ENCODE results near the gene KLHL6. TPM values are rescaled to one million over a fixed set of nuclear protein-coding genes. Genes with fewer than 3 reads are reported as not detected.
"Not testable (repeated sequence)": the region's sequence is repeated elsewhere in the genome, so short reads cannot be mapped to it uniquely, and the experiment has no call there.

The KLHL6 gene
- total RNA-seq, 1 donor from 2014 or later, result not detected

DNA sequence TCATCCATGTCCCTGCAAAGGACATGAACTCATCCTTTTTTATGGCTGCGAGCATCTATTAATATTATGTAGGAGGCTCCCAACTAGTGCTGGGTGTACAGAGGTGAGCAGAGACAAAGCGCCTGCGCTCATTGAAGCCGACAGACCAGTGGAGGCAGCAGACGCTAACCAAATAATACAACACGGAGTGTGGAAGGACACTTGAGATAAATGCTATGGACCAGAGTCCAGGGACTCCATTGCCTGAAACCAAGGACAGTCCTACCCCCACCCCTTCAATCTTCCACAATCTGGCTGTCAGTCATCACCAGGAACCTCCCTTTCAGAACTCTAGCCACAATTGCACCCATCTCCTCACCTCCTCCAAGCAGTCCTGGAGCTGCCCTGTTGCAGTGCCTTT, 41.5 kb downstream of the KLHL6 start:
- Mint-ChIP-seq H3K9me3 (ENCODE audit: unreplicated experiment) (peaks cover 3% of the 10 kb centered on the region), H3K4me3 (ENCODE audit: unreplicated experiment) (no peak overlapping the region), H3K36me3 (ENCODE audit: unreplicated experiment) (peaks cover 6% of the 10 kb centered on the region), H3K27ac (ENCODE audit: unreplicated experiment) (no peak overlapping the region), H3K27me3 (ENCODE audit: unreplicated experiment) (peaks cover 6% of the 10 kb centered on the region), H3K4me1 (ENCODE audit: low read depth, unreplicated experiment) (peaks cover 22% of the 10 kb centered on the region)
- DNase-seq, result no peak
- TF ChIP-seq, protein P1, sequence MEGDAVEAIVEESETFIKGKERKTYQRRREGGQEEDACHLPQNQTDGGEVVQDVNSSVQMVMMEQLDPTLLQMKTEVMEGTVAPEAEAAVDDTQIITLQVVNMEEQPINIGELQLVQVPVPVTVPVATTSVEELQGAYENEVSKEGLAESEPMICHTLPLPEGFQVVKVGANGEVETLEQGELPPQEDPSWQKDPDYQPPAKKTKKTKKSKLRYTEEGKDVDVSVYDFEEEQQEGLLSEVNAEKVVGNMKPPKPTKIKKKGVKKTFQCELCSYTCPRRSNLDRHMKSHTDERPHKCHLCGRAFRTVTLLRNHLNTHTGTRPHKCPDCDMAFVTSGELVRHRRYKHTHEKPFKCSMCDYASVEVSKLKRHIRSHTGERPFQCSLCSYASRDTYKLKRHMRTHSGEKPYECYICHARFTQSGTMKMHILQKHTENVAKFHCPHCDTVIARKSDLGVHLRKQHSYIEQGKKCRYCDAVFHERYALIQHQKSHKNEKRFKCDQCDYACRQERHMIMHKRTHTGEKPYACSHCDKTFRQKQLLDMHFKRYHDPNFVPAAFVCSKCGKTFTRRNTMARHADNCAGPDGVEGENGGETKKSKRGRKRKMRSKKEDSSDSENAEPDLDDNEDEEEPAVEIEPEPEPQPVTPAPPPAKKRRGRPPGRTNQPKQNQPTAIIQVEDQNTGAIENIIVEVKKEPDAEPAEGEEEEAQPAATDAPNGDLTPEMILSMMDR (IDR thresholded peaks at IDR 0.05; ENCODE audit: partially characterized antibody, unreplicated experiment), result no peak

DNA sequence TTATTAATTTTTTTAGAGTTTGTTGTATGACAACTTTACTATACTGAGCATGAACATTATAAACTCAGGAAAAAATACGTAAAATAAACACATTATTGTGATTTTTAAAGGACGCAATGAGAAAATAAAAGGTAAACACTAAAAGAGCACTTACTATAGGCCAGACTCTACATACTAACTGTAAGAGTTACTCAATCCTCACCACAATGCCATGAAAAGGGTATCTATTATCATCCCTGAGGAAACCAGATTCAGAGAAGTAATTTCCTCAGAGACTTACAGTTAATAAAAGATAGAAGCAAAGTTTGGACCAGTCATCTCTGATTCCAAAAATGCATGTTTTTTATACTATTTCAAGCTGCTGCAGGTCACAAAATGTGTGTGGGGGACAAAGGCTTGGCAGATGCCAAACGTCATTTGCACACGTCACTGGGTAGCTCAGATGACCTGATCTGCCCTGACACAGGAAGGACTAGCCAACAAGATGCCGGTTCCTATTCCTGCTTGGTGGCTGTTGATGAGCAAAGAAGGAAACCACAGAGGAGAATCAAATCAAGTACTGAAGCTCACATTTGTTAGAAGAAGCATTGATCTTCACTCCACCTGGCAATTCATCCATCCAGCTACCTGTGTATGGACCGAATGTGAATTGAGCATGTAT, 42.3 kb downstream of the KLHL6 start:
- H3K4me3 Mint-ChIP-seq (ENCODE audit: unreplicated experiment), result no peak overlapping the region

DNA sequence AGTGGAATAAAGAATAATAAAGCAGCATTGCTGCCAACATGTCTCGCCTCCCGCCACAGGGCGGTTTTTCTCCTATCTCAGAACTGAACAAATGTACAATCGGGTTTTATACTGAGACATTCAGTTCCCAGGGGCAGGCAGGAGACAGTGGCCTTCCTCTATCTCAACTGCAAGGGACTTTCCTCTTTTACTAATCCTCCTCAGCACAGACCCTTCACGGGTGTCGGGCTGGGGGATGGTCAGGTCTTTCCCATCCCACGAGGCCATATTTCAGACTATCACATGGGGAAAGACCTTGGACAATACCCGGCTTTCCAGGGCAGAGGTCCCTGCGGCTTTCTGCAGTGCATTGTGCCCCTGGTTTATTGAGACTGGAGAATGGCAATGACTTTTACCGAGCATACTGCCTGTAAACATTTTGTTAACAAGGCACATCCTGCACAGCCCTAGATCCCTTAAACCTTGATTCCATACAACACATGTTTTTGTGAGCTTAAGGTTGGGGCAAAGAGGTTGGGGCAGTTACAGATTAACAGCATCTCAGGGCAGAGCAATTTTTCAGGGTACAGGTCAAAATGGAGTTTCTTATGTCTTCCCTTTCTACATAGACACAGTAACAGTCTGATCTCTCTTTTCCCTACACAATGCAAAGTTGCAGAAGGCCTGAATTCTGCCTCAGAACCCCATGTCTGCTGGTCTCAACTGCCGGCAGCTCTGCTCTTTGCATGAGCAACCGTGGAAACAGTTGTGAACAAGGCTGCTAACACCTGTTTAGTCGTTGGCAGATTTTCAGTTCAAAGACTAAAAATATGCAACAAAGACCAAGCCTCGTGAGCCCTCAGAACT, 44.0 kb downstream of the KLHL6 start:
- Mint-ChIP-seq H3K27ac (ENCODE audit: unreplicated experiment) (peak overlapping the region; percentile 5), H3K4me3 (ENCODE audit: unreplicated experiment) (peak overlapping the region; percentile 44), H3K4me1 (ENCODE audit: low read depth, unreplicated experiment) (peaks cover 16% of the 10 kb centered on the region)
- not testable (repeated sequence) for H3K27me3 Mint-ChIP-seq (ENCODE audit: unreplicated experiment); DNase-seq; H3K9me3 Mint-ChIP-seq (ENCODE audit: unreplicated experiment); H3K36me3 Mint-ChIP-seq (ENCODE audit: unreplicated experiment)

More for the DNA sequence above, 42.3 kb downstream of the KLHL6 start:
- Mint-ChIP-seq H3K4me1 (ENCODE audit: low read depth, unreplicated experiment) (peaks cover 16% of the 10 kb centered on the region), H3K36me3 (ENCODE audit: unreplicated experiment) (peaks cover 6% of the 10 kb centered on the region), H3K27me3 (ENCODE audit: unreplicated experiment) (peaks cover 6% of the 10 kb centered on the region), H3K27ac (ENCODE audit: unreplicated experiment) (no peak overlapping the region), H3K9me3 (ENCODE audit: unreplicated experiment) (peaks cover 3% of the 10 kb centered on the region)
- DNase-seq, result no peak
- TF ChIP-seq, protein P1 (IDR thresholded peaks at IDR 0.05; ENCODE audit: partially characterized antibody, unreplicated experiment), result no peak

DNA sequence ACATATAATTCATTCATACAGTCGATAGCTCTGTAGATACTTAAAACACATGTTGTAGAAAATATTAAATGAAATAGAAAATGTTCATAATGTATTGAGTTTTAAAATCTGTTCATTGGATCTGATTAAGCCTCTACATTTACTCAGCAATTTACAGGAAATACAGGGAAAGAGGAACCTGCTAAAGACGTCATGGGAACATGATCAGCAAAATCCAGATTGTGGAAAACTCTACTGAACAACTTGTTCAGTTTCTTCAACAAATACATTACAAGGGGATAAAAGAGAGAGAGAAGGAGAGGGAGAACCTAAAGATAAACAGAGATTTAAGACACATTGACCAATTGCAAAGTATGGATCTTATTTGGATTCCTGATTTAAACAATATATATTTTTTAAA, 46.7 kb downstream of the KLHL6 start:
- TF ChIP-seq, protein P1 (IDR thresholded peaks at IDR 0.05; ENCODE audit: partially characterized antibody, unreplicated experiment), result no peak
- no peaks in the 10 kb centered on the region for H3K9me3 Mint-ChIP-seq (ENCODE audit: unreplicated experiment)
- H3K36me3 Mint-ChIP-seq (ENCODE audit: unreplicated experiment), result peaks cover 7% of the 10 kb centered on the region
- H3K27ac Mint-ChIP-seq (ENCODE audit: unreplicated experiment), result no peak overlapping the region
- H3K4me1 Mint-ChIP-seq (ENCODE audit: low read depth, unreplicated experiment), result peaks cover 16% of the 10 kb centered on the region
- no peak overlapping the region for H3K4me3 Mint-ChIP-seq (ENCODE audit: unreplicated experiment)
- H3K27me3 Mint-ChIP-seq (ENCODE audit: unreplicated experiment), result peaks cover 3% of the 10 kb centered on the region
- no peak for DNase-seq

DNA sequence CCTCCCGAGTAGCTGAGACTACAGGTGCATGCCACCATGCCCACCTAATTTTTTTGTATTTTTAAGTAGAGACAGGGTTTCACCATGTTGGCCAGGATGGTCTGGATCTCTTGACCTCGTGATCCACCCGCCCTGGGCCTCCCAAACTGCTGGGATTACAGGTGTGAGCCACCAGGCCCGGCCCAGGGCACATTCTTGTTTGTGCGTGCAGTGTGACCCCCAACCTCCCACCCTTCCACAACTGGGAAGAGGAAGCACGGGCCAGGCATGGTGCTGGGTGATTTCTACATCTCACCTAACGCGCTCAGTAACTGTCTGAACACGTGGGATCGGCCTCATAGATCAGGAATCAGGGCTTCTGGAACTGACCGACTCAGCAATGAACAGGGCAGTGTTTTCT, 48.0 kb downstream of the KLHL6 start:
- no peak for DNase-seq
- H3K27me3 Mint-ChIP-seq (ENCODE audit: unreplicated experiment), result peaks cover 3% of the 10 kb centered on the region
- TF ChIP-seq, protein P1 (IDR thresholded peaks at IDR 0.05; ENCODE audit: partially characterized antibody, unreplicated experiment), result no peak
- H3K9me3 Mint-ChIP-seq (ENCODE audit: unreplicated experiment), result no peaks in the 10 kb centered on the region
- H3K27ac Mint-ChIP-seq (ENCODE audit: unreplicated experiment), result no peak overlapping the region
- peaks cover 7% of the 10 kb centered on the region for H3K36me3 Mint-ChIP-seq (ENCODE audit: unreplicated experiment)
- H3K4me1 Mint-ChIP-seq (ENCODE audit: low read depth, unreplicated experiment), result peaks cover 16% of the 10 kb centered on the region
- H3K4me3 Mint-ChIP-seq (ENCODE audit: unreplicated experiment), result no peak overlapping the region
